Purkinje cell (primary cell): ENCODE data around the gene TBL3. TPM values are rescaled to one million over a fixed set of nuclear protein-coding genes. Genes with fewer than 3 reads are reported as not detected.

Experiments used
- polyA plus RNA-seq: library from polyadenylated mRNA; unstranded; fragments of >200 nt; fragmentation: Nextera tagmentation; gene quantifications from 2 replicates; pipeline ENCODE4 v1.2.1, GENCODE V29; 2014

The TBL3 gene
- 1.8 and 5.1 TPM in 2 replicates for polyA plus RNA-seq

DNA sequence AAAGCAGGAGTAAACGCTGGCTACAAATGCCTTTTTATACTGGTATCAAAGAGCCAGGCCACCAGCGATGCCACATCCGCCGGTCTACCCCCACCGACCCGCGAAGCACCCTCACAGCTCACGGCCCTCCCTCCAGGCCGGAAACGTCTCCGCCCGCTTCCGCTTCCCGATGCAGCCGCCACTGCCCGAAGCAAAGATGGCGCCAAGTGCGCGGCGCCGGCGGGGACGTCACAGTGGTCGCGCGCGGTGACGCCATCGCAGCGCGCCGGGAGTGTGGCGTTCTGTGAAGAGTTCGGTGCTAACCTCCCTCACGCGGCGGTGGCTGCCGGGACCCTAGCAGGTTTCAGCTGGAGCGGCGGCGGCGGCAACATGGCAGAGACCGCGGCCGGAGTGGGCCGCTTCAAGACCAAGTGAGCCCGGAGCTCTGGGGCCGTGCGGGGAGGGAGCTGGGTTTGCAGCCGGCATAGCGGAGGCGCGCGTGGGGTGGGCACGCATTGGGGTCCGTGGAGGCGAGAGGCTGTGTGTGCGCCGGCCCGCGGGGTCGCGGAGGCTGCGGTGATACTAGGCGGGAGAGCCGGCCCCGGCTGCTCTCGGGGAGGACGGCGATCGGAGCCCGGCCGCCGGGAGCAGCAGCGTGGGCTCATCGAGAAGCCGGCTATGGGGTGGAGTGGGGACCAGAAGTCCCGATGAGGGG lies at the start of gene TBL3:
Gene TBL3, plus strand, starts transcription at position 258 of the 694 bp plus-strand sequence. Its CDS starts 112 bp downstream, at position 370.

DNA sequence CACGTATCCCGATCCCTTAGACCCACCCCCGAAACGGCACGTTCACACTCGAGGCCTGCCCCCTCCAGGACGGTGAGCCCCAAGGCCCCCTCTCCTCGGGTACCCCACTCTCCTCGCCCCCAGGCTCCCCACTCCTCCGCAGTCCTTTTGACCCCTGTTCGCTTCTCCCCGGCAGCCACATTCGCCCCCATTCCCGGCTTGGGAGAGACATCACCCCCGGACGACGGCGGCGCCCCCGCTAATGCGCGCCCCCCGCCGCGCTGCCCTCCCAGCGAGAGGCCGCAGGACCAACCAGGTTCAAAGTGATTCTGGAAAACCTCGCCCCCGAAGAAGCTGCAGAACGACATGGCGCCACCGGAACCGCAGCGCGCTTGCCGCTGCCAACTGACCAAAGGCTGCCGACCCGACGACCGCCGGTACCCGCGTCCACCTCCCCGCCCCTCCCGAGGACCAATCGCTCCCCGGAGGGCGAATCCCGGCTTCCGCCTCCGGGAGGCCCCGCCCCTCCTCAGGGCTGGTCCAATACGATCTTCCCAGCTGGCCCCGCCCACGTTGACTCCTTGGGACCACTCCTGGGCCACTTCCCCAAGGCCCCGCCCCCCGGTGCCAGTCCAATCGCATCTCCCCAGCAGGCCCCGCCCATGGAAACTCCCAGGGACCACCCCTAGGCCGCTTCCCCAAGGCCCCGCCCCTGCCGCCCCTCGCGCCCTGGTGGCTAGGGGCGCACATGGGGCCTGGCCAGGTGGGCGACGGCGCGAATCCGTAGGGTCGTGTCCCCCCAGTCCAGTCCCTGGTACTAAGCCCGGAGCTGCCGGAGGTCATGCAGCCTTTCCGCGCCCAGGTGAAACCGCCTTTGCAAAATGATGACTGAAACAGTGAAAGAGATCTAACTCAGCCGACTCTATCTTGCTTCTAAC lies 28.8 kb upstream of the TBL3 start, which contains the start of gene MSRB1:
Gene MSRB1, minus strand, starts transcription at position 390 of the 917 bp plus-strand sequence. Its CDS starts 43 bp downstream, at position 347.

DNA sequence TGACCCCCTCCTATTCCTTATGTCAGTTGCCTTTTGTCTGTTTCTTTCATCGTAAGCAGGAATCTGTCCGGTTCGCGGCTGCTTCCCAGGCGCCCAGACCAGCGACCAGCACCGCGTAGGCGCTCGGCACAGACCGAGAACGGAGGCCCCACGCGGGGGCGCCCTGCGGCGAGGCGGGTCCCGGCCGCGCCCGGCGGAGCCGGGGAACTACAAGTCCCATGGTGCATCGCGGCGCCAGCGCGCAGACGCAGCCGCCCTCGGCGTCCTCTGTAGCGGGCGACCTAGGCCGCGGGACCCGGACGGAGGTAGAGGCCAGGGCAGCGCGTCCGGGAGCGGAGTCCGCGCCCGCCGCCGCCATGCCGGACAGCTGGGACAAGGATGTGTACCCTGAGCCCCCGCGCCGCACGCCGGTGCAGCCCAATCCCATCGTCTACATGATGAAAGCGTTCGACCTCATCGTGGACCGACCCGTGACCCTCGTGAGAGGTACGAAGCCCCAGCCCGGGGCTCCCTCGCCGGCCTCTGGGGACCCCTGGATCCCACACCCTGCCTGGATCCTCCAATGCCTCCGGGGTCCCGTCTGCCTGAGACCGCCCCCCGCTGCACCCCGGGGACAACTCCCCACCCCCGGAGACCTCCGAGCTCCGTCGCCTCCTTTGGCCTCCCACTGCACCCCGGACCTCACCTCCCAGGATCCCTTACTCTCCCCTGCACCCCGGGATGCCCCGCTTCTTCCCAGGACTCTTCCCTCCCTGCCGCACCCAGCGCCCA lies 12.4 kb upstream of the TBL3 start, which contains the start of gene NDUFB10:
Gene NDUFB10, plus strand, starts transcription at position 270 of the 771 bp plus-strand sequence. Its CDS starts 87 bp downstream, at position 357.

DNA sequence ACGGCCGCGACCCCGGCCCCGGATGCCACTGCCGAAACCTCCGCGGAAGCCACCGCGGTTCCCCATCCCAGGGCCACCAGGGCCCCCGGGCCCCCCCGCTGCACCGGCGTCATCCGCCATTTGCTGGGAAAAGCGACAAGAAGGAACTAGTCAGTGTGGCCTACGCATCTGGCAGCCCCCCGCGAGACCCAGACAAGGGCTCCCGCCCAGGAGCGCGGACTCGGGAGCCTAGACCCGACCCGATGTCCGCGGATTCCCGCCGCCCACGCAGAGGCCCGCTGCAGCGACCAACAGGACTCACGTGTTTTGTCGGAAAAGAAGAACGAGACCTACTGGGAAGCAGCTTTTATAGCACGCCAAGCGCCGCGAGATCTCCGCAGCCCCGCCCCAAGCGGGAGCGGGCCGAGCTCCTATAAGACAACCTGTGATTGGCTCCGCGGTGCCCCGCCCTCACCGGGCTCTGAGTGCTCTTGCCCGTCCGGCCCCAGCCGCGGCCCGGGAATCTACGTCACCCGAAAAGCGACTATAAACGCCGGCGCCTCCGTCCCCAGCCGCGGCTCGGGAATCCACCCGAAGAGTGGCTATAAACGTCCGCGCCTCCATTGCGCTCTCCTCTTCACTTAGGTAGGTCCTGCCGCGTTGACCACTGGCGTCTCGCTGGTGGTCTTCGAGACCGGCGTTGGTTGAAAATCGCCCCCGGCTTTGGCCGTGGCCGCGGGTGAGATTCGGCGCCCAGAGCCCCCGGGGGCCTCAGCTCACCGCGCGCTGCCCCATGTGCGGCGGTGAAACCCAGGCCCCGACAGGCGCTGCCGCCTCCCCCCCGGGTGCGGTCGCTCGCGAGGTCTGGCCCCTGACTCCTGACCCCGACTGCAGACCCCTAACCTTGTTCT lies 7.1 kb upstream of the TBL3 start, which contains the start of gene RPS2:
Gene RPS2, minus strand, starts transcription at position 321 of the 890 bp plus-strand sequence. Its CDS starts 201 bp downstream, at position 120.

DNA sequence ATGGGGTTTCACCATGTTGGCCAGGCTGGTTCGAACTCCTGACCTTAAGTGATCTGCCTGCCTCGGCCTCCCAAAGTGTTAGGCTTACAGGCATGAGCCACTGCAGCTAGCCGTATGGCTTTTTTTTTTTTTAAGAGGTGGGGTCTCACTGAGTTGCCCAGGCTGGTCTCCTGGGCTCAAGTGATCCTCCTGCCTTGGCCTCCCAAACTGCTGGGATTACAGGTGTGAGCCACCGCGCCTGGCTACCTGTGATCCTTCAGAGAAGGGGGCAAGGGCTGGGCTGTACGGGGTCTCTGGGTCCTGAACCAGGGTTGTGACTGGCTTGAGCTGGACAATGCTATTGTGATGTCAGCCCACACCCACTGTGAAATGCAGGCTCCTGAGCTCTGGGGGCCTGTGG lies 5.4 kb upstream of the TBL3 start, which contains the start of gene RNF151:
Gene RNF151, plus strand, starts transcription at position 397 of the 400 bp plus-strand sequence. CDS start 26 bp downstream, outside the sequence.

DNA sequence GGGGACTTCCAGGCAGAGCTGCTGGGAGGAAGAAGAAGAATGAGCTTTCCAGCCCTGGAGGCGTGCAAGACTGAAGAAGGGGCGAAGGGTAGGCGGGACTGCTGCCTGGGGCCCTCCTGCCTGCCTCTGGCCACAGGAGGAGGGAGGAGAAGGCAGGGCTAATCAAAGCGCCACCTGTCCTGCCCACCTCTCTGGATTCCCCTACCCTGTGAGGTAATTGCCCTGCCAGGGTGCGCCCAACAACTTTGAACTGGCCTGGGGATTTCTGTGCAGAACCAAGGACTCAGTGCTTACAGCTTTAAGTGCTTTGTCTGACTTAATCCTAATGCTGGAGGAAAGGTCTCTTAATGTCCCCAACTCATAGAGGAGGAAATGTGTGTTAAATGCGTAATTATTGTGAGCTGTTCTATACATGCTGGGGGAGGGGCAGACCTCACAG lies 9.6 kb downstream of the TBL3 start, which contains the start of gene NOXO1:
Gene NOXO1, minus strand, starts transcription at position 72 of the 439 bp plus-strand sequence. CDS start 290 bp downstream, outside the sequence.

DNA sequence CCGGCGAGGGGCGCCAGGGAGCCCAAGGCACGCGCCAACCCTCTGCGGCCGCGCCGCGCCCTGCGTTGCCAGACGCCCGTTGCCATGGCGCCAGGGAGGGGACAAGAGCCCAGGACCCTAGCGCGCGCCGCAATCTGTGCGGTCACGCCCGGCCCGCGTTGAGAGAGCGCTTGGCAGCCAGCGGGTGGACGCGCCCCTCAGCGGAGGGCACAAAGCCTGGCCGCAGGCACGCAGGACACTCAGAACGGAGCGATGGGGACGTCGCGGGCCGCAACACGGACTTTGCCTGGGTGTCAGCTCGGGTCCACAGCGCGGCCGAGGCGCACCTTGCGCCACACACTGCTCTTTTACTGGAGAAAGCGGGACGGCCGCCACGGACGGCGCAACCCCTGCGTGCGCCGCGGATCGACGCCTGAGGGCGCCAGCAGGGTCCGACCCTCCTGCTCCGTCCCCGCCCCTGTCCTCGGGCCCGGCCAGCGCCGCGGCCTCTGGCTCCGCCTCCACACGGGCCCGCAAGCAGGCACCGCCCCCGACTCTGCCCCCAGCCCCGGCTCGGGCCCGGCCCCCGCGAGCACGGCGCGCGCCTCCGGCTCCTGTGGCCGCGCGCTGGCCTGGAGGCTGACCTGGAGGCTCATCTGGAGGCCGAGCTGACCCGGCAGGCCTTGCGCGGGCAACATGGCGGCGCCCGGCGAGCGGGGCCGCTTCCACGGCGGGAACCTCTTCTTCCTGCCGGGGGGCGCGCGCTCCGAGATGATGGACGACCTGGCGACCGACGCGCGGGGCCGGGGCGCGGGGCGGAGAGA lies 11.9 kb downstream of the TBL3 start, which contains the start of gene GFER:
Gene GFER, plus strand, starts transcription at position 650 of the 803 bp plus-strand sequence. Its CDS starts 26 bp downstream, at position 676.

DNA sequence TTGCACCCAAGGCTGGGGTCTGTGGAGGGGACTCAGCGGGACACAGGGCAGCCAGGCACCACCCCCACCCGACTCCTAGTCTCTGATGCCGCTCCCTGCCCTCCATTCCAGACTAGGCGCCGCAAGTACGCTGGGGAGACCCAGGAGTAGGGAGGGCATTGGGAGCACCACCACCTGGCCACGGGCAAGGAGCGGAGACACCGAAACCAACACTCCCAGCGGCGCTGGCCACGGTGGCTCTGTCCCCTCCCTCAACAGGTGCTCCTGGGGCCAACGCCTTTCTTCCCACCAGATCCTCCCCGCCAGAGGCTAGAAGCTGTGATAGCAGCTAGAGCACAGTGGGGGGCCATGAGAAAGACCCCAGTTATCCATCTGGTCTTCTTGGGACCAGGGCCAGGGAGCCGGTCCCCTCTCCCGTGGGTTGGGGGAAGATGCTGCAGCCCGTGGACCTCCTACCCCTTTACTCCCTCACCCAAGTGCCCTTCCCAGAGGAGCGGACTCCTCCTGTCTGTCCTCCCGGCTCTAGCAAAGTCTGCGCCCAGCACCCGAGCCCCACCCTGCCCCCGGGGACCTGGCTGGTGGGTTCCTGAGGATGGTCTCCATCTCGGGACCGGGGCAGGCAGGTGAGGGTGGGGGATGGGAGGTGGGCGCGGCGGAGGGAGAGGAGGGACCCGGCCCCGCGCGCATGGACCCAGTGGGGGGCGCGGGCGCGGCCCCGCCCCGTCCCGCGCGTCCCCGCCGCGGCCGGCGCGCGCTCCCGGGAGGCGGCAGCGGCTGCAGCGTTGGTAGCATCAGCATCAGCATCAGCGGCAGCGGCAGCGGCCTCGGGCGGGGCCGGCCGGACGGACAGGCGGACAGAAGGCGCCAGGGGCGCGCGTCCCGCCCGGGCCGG lies 17.6 kb downstream of the TBL3 start, which contains the start of gene SYNGR3:
Gene SYNGR3, plus strand, starts transcription at position 762 of the 892 bp plus-strand sequence. CDS start 133 bp downstream, outside the sequence.

DNA sequence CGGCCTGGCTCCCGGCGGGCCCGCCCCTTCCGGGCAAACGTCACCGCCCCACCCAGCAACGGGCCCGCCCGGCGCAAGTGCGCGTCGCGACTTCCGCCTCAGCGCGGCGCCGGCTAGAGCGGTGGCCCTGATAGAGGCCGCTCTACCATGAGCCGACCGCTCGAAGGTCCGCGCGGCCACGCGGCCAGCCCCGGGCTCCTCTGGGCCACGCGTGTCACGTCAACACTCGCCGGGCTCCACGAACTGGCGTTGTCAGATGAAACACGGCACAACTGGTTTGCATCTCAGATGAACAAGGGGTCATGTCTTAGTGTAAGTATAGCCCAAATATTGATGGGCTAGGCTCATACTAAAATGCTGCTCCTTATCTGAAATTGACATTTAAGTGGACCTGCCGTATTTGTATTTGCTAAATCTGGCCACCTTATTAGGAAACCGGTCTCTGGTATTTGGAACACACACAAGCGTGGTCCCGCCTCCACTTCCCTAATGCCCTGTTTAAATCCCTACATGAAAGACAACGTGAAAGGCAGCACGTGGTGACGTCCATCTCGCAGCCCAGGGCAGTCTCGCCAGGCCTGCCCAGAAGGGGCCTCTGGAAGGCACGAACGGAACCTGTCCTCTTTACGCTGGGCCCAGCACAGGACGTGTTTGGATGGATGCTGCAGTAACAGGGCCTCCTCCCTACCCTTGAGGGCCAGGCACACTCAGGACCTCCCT lies 38.1 kb downstream of the TBL3 start, which contains the start of gene ZNF598:
Gene ZNF598, minus strand, starts transcription at position 31 of the 720 bp plus-strand sequence.

DNA sequence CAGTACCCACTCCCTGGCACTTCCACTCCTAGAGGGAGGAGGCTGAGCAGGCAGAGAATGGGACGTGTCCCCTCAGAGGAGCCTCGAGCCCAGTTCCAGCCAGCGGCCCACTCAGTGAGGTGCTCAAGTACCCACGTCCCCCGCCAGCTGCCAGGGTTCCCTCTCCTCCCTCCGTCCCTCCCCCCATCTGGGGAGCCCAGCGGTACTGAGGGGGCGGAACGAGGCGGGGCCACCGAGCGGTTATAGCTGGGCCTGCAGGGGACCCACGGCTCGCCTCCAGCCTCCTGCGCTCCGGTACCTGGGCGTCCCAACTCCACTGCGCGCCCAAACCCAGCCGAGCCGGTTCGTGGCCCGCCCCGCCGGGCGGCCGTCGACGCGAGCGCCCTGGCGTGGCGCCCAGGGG lies 47.7 kb downstream of the TBL3 start, which contains the start of gene NPW:
Gene NPW, plus strand, starts transcription at position 268 of the 403 bp plus-strand sequence.

DNA sequence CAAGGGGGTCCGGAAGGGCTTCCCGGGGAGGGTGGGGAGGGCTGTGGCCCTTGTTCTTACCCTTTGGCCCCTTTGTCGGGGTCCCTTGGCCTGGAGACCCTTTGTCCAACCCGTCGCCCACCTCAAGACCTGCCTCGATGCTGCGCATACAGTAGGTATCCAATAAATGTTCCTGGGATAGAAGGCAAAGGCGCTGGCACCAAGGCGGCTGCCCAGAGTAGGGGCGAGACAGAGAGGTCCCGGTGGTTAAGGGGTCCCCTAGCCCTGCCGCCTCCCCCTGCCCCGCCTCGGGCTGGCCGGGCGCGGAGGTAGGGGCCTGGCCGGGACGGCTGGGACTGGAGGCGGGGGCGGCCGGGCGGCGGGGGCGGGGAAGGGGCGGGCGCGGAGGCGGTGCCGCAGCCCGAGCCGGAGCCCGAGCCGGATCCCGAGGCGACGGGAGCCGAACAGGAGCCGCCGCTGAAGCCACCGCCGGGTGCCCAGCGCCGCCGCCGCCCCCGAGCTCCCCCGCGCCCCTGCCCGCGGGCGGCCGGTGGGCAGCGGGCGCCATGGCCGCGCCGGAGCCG lies 54.7 kb downstream of the TBL3 start, which contains the start of gene NHERF2:
Gene NHERF2, plus strand, starts transcription at position 442 of the 563 bp plus-strand sequence. Its CDS starts 104 bp downstream, at position 546.

Other genes with a start within 250 kb of the TBL3 start
- 23.9 and 25.4 TPM in 2 replicates for gene NME3, start 200.5 kb upstream of the TBL3 start, polyA plus RNA-seq
- gene EME2, start 199.2 kb upstream of the TBL3 start, polyA plus RNA-seq = not detected in 2 replicates
- 18.2 and 21.2 TPM in 2 replicates for gene MRPS34, start 198.9 kb upstream of the TBL3 start, polyA plus RNA-seq
- 1.1 and 4.5 TPM in 2 replicates for gene SPSB3, start 189.5 kb upstream of the TBL3 start, polyA plus RNA-seq
- 5.2 and 6.6 TPM in 2 replicates for gene NUBP2, start 189.1 kb upstream of the TBL3 start, polyA plus RNA-seq
- not detected in 2 replicates for gene IGFALS, start 178.3 kb upstream of the TBL3 start, polyA plus RNA-seq
- 42.1 and 49.0 TPM in 2 replicates for gene HAGH, start 145.2 kb upstream of the TBL3 start, polyA plus RNA-seq
- gene FAHD1, start 144.8 kb upstream of the TBL3 start, polyA plus RNA-seq = 18.6 and 20.8 TPM in 2 replicates
- not detected in 2 replicates for gene MEIOB, start 99.9 kb upstream of the TBL3 start, polyA plus RNA-seq
- gene HS3ST6, start 53.6 kb upstream of the TBL3 start, polyA plus RNA-seq = not detected in 2 replicates
- 0.78 and 0.87 TPM in 2 replicates for gene MSRB1, start 28.9 kb upstream of the TBL3 start, polyA plus RNA-seq
- not detected in 2 replicates for gene RPL3L, start 17.4 kb upstream of the TBL3 start, polyA plus RNA-seq
- 199 and 231 TPM in 2 replicates for gene NDUFB10, start 12.5 kb upstream of the TBL3 start, polyA plus RNA-seq
- gene RPS2, start 7.2 kb upstream of the TBL3 start, polyA plus RNA-seq = 110 and 121 TPM in 2 replicates
- not detected in 2 replicates for gene RNF151, start 5.2 kb upstream of the TBL3 start, polyA plus RNA-seq
- gene NOXO1, start 9.4 kb downstream of the TBL3 start, polyA plus RNA-seq = not detected in 2 replicates
- gene GFER, start 12.1 kb downstream of the TBL3 start, polyA plus RNA-seq = 1.4 and 2.1 TPM in 2 replicates
- gene SYNGR3, start 17.9 kb downstream of the TBL3 start, polyA plus RNA-seq = 80.6 and 82.4 TPM in 2 replicates
- gene ZNF598, start 37.8 kb downstream of the TBL3 start, polyA plus RNA-seq = 0.11 and 0.16 TPM in 2 replicates
- not detected in 2 replicates for gene NPW, start 47.7 kb downstream of the TBL3 start, polyA plus RNA-seq
- 1.0 and 1.3 TPM in 2 replicates for gene NHERF2, start 54.8 kb downstream of the TBL3 start, polyA plus RNA-seq
- 8.1 and 19.5 TPM in 2 replicates for gene NTHL1, start 75.8 kb downstream of the TBL3 start, polyA plus RNA-seq
- gene TSC2, start 75.9 kb downstream of the TBL3 start, polyA plus RNA-seq = 31.7 and 32.6 TPM in 2 replicates
- gene PKD1, start 163.8 kb downstream of the TBL3 start, polyA plus RNA-seq = 0.20 and 3.1 TPM in 2 replicates
- gene RAB26, start 176.6 kb downstream of the TBL3 start, polyA plus RNA-seq = 15.1 TPM in 1 of 2 replicates, not detected in the other
- 0.74 and 1.9 TPM in 2 replicates for gene TRAF7, start 183.7 kb downstream of the TBL3 start, polyA plus RNA-seq
- gene CASKIN1, start 224.6 kb downstream of the TBL3 start, polyA plus RNA-seq = 0.04 TPM in 1 of 2 replicates, not detected in the other
- 1.9 and 3.1 TPM in 2 replicates for gene MLST8, start 233.4 kb downstream of the TBL3 start, polyA plus RNA-seq
- gene BRICD5, start 238.8 kb downstream of the TBL3 start, polyA plus RNA-seq = 0.97 TPM in 1 of 2 replicates, not detected in the other
- gene PGP, start 242.8 kb downstream of the TBL3 start, polyA plus RNA-seq = 4.0 and 14.8 TPM in 2 replicates